Measurements from ENCODE around the gene RBFOX2. TPM values are rescaled to one million over a fixed set of nuclear protein-coding genes. Genes with fewer than 3 reads are reported as not detected.
A peak's percentile ranks its signal among the peaks of the same experiment; 100 is the strongest.
"Not testable (repeated sequence)": the region's sequence is repeated elsewhere in the genome, so short reads cannot be mapped to it uniquely, and the experiment has no call there.

RBFOX2 gene
- total RNA-seq, 1 experiment from 2014 or later = 61.5 TPM

DNA sequence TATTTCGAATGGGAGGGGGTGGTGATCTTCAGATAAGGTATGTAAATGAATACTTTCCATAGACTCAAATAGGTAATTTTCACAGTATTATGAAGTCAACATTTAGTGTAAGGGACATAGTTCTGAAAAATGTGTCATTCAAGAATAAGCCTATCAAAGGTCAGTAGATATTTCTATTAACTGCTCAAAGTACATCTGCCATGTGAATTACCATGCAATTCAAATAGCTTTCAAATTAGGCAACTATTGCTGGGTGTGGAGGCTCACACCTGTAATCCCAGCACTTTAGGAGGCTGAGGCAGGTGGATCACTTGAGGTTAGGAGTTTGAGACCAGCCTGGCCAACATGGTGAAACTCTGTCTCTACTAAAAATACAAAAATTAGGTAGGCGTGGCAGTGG is 236.8 kb downstream of the RBFOX2 start:
- in situ Hi-C loops (cut with HindIII; ENCODE audit: low pct_unique_long_range_greater_than_20kb, low sequenced_read_pairs); DNase-seq (ENCODE audit: low read depth): not testable (repeated sequence)

DNA sequence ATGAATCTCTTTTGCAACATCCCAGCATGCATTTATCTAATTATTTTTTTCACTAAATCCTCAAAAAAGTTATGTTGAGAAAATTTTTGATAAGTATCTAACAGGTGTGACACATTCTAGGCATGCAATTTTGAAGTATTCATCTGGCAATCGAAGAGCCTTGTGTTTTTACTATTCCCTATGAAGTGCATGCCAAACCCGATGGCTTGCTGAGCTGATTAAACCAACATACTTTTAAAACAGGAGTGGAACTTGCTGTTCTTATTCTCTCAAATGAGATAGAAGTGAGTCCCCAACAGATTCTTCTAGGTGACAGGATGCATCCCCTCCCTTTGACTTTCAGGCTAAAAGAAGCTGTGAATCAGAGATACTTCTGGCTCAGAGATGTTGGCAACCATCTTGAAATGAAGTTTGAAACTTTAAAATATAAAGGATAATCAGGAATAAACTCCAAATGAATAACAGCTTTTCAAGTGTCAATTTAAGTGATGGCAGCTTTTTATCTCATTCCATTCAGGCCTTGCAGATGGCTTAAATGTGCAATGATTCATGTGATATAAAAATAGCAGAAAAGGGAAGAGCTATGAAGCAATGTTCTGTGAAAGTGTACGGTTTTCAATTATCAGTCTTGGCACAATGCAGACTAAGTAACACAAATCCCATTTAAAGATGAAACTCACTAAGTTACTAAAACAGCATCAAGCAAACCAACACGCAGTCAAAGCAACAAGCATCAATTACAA is 243.3 kb downstream of the RBFOX2 start:
- in situ Hi-C loops (cut with HindIII; ENCODE audit: low pct_unique_long_range_greater_than_20kb, low sequenced_read_pairs) = no loop called here
- DNase-seq (ENCODE audit: low read depth) = no peak

DNA sequence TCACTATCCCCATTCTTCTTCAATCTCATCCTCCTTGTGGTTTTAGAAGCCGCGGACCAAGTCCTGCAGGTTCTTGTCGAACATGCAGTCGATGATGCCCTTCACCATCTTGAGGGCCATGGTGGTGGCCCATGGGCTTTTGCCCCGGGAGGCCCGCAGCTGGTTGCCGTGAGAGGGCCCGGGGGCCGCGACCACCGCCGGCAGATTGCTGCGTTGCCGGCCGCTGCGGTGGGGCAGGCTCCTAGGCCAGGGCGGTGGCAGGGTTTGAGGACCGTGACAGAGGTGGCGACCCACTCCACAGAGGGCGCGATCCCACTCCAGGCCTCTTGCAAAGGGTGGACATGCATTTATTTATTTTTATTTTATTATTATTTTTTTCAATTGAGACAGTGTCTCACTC is 244.0 kb downstream of the RBFOX2 start:
- DNase-seq (ENCODE audit: low read depth) = no peak
- in situ Hi-C loops (cut with HindIII; ENCODE audit: low pct_unique_long_range_greater_than_20kb, low sequenced_read_pairs) = no loop called here

DNA sequence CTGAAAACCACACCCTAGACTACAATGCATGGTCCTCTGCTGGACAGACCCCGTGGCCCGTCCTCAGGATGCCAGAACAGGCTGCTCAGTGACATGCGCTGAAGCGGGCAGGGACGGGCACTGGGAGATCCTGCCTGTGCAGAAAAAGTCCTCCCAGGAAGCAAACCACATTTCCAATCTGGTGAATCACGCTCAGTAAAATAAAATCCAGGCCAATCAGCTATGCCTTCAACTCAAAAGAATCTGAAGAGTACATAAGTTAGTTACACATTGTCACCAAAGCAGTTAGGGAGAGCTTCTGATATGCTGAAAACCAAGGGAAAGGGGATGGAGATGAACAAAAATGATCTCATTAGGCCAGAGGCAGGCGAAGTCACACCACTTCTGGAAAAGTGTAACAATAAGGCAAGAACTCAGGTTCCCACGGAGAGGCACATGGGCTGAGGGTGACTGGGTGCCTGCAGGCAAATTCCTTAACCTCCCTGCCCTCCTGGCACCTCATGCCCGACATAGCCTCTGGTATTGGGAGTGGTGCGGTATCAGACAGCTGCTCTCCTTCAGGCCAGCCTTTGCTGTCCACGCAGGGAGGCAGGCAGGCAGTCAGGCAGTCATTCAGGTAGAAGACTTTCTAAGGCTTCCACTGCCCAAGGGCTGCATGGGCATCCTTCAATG is 244.5 kb downstream of the RBFOX2 start:
- in situ Hi-C loops (cut with HindIII; ENCODE audit: low pct_unique_long_range_greater_than_20kb, low sequenced_read_pairs) = no loop called here
- DNase-seq (ENCODE audit: low read depth) = peak; percentile 98

DNA sequence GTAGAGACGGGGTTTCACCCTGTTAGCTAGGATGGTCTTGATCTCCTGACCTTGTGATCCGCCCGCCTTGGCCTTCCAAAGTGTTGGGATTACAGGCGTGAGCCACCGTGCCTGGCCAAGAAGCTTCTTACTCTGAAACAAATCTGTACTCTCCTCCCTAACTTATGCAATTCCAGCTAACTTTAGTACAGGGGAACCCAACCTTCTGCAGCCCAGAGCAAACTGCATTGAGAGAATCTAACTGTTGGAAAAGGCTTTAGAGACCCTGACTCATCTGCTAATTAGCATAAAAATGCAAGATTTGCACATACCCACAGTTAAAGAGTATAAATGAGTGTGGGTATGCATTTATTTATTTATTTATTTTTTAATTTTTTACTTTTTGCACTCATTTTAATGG is 246.1 kb downstream of the RBFOX2 start:
- in situ Hi-C loops (cut with HindIII; ENCODE audit: low pct_unique_long_range_greater_than_20kb, low sequenced_read_pairs) = no loop called here
- peak; percentile 13 for DNase-seq (ENCODE audit: low read depth)

DNA sequence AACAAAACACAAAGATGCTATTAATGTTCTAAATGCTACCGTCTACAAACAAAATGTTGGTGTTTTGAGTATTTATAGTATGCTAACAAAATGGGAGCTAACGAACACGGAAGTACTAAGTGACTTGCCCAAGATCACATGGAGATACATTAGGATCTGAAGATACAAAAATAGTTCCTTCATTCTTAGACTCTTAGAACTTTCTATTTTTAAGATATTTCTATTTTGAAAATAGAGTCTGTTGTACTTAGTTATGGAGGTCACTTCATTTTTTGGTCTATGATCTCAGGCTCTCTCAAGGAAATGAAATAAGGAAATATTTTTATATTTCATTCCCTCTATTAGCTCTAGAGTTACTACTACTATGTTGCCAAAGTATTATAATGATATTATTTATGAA is 246.7 kb downstream of the RBFOX2 start:
- no peak for DNase-seq (ENCODE audit: low read depth)
- in situ Hi-C loops (cut with HindIII; ENCODE audit: low pct_unique_long_range_greater_than_20kb, low sequenced_read_pairs) = no loop called here

DNA sequence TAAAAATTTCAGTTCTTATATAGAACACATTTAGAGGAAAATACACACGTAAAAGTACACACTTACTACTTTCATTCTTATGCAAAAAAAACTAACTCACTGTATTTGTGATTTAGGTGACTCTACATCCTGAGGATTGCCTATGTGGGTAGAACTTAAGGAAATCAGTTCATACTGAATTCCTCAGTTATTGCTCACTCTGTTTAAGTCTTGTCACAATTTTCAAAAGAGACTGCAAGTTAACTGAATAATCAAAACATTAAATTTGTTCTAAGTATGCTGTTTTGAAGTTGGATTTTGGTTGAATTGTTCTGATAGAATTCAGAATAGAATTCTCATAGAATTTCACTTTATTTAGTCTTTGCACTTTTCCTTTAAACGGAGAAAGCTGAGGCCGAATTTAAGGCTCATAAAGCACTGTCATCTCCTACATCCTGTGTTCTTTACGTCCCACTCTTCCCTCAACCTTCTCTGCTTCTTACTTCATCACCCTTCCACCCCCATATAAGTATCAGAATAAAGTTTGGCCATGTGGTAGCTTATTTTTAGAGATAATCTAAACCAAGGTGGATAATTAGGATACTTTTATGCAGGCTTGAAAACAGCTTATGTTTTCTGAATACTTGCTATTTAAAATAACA is 251.2 kb downstream of the RBFOX2 start:
- in situ Hi-C loops (cut with HindIII; ENCODE audit: low pct_unique_long_range_greater_than_20kb, low sequenced_read_pairs) = no loop called here
- DNase-seq (ENCODE audit: low read depth) = no peak

DNA sequence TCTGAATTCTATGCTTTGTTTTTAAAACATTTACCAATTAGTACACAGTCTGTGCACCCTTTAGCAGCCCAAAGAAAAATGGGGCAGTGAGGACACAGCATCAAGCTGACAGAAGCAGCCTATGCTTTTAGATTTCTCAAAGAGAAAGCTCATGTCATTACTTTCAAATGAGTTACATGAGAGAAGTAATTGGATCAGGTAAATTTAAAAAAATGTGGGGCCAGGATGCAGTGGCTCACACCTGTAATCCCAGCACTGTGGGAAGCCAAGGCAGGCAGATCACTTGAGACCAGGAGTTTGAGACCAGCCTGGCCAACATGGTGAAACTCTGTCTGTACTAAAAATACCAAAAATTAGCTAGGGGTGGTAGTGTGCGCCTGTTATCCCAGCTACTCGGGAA is 253.3 kb downstream of the RBFOX2 start:
- in situ Hi-C loops (cut with HindIII; ENCODE audit: low pct_unique_long_range_greater_than_20kb, low sequenced_read_pairs) = no loop called here
- DNase-seq (ENCODE audit: low read depth) = no peak

DNA sequence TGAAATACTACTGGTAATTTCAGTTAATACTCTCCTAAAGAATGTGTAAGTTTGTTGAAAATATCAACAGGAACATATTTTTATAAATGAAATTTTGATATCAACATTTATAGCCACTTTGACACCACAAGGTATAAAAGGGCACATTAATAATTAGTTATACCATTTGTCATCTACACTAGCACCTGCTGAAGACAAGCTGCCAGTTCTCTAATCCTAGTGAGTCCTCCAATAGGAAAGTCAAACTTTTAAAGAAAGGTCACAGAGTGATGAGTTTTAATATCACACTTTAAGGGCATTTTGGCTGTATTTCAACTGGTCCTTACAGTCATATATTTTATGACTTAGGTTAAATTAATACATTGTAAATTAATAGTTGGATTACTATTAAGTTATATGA is 258.6 kb downstream of the RBFOX2 start:
- DNase-seq (ENCODE audit: low read depth) = no peak
- in situ Hi-C loops (cut with HindIII; ENCODE audit: low pct_unique_long_range_greater_than_20kb, low sequenced_read_pairs) = no loop called here

DNA sequence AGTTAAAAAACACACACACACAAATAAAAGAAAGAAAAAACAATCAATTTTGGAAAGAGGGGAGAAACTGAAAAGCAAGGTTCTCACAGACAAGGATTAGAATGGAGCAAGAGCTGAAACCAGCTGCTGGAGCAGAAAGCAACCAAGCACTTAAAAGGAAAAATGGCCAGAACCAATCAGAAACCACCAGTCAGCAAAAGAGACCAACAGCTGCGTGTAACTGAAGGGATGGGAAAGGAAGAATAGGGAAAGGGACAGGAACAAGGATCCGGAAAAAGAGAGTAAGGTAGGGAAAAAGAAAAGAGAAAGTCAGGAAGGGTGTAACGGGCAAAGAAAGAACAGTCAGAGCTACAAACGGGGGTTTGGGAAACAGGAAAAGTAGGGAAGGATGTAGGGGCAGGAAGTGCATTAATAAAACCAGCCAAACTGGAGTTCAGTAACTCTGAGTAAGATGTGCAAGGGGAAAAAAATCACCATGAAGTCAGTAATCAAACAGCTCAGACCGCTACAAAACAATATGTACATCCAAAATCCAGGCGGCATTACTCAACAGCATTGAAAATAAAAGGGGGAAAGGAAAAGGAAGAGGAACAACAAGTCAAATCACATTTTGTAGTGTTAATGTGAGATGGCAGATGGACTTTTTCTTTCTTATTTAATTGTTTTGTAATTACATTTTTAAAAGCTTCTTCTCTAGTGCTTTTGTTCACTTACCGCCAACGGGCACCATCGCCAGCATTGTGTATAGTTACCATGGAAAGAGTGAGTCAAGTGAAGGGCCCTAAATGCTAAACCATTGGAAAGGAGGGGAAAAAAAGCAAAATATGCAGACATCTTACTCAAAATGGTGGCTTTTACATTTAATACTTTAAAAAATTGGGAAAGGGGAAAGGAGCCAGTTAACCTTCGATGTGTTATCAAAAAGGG is 261.7 kb downstream of the RBFOX2 start:
- in situ Hi-C loops (cut with HindIII; ENCODE audit: low pct_unique_long_range_greater_than_20kb, low sequenced_read_pairs) = no loop called here
- DNase-seq (ENCODE audit: low read depth) = no peak

DNA sequence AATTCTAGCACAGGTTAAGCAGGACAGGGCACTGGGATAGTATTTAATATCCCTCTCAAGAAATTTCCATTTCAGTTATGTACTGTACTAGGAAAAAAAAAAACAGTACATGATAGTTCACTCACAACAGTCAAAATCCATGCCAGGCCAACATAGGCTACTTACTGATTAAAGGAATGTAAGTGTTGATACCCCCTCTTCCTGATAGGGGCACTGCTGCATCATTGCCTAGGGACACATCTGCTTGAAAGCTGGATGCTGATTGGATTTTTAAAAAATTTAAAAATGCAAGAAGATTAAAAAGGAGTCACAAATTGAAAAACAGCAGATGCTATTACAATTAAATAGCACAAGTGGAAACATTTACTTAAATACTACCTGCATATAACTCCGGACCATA is 267.6 kb downstream of the RBFOX2 start:
- no peak for DNase-seq (ENCODE audit: low read depth)
- in situ Hi-C loops (cut with HindIII; ENCODE audit: low pct_unique_long_range_greater_than_20kb, low sequenced_read_pairs) = no loop called here

DNA sequence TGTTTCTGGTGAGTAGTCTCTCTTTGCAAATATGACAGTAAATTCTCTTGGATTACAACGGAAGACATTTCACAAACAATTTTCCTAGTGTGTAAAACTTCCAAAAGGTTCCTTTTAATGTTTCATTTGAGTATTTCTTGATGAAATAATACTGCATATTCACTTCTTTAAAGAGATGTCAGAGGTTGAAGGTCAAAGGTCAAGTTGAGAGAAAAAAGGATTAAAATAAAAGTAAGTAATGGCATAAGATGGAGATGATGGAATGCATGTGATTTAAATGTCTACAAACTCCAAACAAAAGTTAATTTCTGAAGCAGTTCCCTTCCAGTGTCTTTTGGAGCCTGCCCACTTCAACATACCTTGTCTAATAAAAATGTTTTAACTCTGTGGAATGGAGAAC is 270.2 kb downstream of the RBFOX2 start:
- no peak for DNase-seq (ENCODE audit: low read depth)
- in situ Hi-C loops (cut with HindIII; ENCODE audit: low pct_unique_long_range_greater_than_20kb, low sequenced_read_pairs) = no loop called here

DNA sequence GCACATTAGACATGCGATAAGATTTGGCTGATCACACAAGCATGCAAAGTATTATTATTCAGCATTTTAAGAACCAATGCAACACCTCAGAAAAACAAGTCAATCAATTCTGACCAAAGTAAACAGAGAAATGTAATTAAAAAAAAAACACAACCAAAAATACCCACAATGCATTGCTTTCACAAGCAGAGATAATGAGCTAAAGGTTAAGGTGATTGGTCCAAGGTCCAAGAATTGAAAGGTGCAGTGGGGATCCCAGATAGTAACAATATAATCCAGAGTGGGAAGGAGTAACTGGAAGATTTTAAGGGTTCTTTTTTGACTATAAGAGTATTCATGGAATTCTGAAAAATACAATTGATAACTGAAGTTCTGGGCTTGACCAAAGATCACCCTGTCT is 271.9 kb downstream of the RBFOX2 start:
- in situ Hi-C loops (cut with HindIII; ENCODE audit: low pct_unique_long_range_greater_than_20kb, low sequenced_read_pairs) = no loop called here
- no peak for DNase-seq (ENCODE audit: low read depth)

DNA sequence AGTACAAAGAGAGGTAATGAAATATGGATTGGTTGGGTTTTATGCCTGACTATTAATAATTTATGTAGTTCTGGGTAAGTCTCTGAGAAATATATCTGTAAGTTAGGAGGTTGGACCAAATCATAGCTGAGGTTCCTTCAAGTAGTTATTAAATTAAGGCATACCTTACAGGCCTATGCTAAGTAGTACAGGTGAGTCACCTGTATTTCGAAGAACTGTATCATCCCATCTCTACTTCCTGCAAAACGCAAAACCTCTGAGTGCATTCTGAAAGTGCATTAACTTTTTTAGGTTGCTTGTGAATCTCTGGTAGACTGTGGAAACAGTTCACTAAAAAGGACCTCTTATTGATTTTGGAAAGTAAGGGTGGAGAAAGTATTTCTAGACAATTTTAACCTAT is 273.9 kb downstream of the RBFOX2 start:
- no peak for DNase-seq (ENCODE audit: low read depth)
- in situ Hi-C loops (cut with HindIII; ENCODE audit: low pct_unique_long_range_greater_than_20kb, low sequenced_read_pairs) = no loop called here

DNA sequence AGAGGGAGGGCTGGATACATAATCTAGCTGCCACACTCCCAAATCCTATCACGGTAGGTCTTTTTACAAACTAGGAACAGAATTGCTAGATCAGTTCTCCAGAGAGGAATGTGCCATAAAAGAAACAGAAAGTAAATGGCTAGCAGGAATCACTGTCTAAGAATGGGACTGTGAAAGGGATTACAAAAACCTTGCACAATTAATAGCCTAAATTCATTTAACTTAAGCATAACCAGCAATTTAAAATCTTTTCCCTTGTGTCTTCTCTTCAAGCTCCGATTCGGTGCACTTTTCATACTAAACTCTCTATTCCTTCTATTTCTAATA is 275.8 kb downstream of the RBFOX2 start:
- DNase-seq (ENCODE audit: low read depth) = no peak
- in situ Hi-C loops (cut with HindIII; ENCODE audit: low pct_unique_long_range_greater_than_20kb, low sequenced_read_pairs) = no loop called here

DNA sequence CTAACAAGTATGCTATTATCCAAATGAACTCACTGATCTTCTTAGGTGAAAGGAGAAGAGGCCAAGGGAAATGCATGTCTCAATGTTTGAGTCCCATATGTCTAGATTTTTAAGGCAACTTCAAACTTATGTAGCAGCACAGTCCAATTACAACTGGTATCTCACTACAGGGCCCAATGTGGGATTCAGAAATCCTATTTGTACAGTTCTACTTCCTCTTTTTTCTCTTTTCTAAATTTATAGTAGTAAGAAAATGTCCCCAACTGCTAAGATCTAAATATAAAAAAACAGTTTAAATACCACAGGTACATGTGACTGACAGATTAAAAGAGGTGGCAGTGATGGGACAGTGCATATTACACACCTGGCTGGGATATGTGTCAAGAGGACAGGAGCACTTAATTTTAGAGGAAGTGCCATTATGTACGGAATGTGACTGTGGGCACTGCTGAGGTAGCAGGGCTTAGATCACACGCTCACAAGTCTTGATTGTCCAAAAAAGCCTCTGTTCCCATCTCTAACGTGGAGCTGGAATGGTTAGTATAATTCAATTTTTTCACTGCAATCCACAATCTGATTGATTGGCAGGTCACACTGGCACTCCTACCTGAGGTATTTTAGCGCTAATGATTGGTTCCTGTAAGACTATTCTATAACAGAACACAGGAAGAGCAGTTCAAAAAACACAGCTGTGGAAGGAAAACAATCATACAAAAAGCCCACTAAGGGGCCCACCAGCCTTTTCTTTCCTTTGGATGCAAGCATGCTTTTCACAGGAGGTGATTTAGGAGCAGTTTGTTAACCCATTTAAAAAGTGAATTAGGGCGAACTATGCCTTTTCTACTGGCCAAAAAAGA is 276.4 kb downstream of the RBFOX2 start:
- DNase-seq (ENCODE audit: low read depth) = no peak
- in situ Hi-C loops (cut with HindIII; ENCODE audit: low pct_unique_long_range_greater_than_20kb, low sequenced_read_pairs) = no loop called here

DNA sequence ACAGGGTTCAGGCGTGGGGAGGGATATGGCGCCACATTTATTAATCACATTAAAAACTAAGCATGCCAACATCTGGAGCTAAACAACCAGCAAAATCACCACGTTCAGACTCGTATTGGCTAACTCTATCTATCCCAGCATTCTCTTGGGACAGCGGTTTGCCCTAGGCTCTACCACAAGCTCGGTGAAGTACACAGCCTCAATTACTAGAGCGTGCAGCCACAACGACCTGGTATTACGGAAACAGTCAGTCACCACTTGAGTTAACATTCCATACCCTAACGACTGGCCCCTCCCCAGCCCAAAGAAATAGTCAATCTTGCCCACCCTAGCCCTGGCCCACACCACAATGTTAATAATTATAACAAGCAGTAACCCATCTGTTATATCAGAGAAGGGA is 278.8 kb downstream of the RBFOX2 start:
- in situ Hi-C loops (cut with HindIII; ENCODE audit: low pct_unique_long_range_greater_than_20kb, low sequenced_read_pairs) = no loop called here
- peak; percentile 96 for DNase-seq (ENCODE audit: low read depth)

Data from Caki2 (cell line).